Measurements from ENCODE around the gene SMARCB1. TPM values are rescaled to one million over a fixed set of nuclear protein-coding genes. Genes with fewer than 3 reads are reported as not detected.

The SMARCB1 gene
- total and polyA plus RNA-seq, 7 donors: 25.0 to 85.7 (median 43.9) TPM

GRCh38 chr22:23816156-23816976 is 29.6 kb downstream of the SMARCB1 start:
- H3K4me3 ChIP-seq: no peak overlapping the region
- H3K27ac ChIP-seq: no peak overlapping the region
- H3K27me3 ChIP-seq: no peaks in the 10 kb centered on the region
- TF ChIP-seq, protein P1, sequence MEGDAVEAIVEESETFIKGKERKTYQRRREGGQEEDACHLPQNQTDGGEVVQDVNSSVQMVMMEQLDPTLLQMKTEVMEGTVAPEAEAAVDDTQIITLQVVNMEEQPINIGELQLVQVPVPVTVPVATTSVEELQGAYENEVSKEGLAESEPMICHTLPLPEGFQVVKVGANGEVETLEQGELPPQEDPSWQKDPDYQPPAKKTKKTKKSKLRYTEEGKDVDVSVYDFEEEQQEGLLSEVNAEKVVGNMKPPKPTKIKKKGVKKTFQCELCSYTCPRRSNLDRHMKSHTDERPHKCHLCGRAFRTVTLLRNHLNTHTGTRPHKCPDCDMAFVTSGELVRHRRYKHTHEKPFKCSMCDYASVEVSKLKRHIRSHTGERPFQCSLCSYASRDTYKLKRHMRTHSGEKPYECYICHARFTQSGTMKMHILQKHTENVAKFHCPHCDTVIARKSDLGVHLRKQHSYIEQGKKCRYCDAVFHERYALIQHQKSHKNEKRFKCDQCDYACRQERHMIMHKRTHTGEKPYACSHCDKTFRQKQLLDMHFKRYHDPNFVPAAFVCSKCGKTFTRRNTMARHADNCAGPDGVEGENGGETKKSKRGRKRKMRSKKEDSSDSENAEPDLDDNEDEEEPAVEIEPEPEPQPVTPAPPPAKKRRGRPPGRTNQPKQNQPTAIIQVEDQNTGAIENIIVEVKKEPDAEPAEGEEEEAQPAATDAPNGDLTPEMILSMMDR (IDR thresholded peaks at IDR 0.05): no peak
- TF ChIP-seq POLR2A (IDR thresholded peaks at IDR 0.05) (no peak), EP300 (IDR thresholded peaks at IDR 0.05) (no peak), POLR2AphosphoS5 (IDR thresholded peaks at IDR 0.05) (no peak)
- DNase-seq: no peak
- intact Hi-C loops (cut with DNase I): no loop called here
- no peaks in the 10 kb centered on the region for H3K9me3 ChIP-seq
- H3K36me3 ChIP-seq: peaks cover 5 to 82% (median 44%) of the 10 kb centered on the region in 4 donors
- WGBS, 2 donors: 90 to 94% methylated on average over 18 of the region's 18 CpGs
- no peaks in the 10 kb centered on the region for H3K4me1 ChIP-seq

DNA sequence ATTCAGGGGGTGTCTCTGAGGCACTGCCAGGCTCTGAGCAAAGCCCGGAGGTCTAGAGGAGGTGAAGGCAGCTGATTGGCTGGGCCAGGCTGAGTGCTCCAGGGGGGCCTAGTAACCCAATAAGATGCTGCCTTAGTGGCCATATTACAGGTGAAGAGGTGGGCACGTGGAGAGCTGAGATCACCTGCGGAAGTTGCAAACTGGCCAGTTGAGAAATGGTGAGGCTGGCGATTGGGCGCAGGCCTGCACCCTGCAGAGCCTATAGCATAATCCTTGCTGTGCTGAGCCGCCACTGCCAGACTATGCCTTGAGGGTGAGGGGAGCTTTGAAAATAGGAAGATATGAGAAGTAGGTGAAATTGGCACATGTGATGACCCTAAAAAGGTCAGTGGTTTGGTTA is 30.4 kb downstream of the SMARCB1 start:
- DNase-seq: no peak
- Histone ChIP-seq H3K27me3 (no peaks in the 10 kb centered on the region), H3K36me3 (peaks cover 11 to 83% (median 49%) of the 10 kb centered on the region in 4 donors), H3K4me1 (no peaks in the 10 kb centered on the region), H3K4me3 (no peak overlapping the region), H3K27ac (no peak overlapping the region), H3K9me3 (no peaks in the 10 kb centered on the region)
- intact Hi-C loops (cut with DNase I): no loop called here
- 90 to 98% methylated on average over 6 of the region's 6 CpGs for WGBS, 2 donors
- TF ChIP-seq, protein P1 (IDR thresholded peaks at IDR 0.05): no peak
- TF ChIP-seq POLR2AphosphoS5 (IDR thresholded peaks at IDR 0.05) (no peak), POLR2A (IDR thresholded peaks at IDR 0.05) (no peak), EP300 (IDR thresholded peaks at IDR 0.05) (no peak)

DNA sequence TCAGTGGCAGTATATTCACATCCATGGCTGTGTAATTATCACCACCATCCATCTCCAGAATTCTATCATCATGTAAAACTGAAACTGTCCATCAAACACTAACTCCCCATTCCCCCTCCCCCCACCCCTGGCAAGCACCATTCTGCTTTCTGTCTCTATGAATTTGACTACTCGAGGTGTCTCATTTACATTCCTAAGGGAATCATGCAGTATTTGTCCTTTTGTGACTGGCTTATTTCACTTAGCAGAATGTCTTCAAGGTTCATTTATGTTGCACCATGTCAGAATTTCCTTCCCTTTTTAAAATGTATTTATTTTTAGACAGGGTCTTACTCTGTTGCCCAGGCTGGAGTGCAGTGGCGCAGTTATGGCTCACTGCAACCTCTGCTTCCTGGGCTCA is 31.8 kb downstream of the SMARCB1 start:
- DNase-seq: no peak
- intact Hi-C loops (cut with DNase I): no loop called here
- H3K4me1 ChIP-seq: no peaks in the 10 kb centered on the region
- H3K9me3 ChIP-seq: no peaks in the 10 kb centered on the region
- WGBS, 2 donors: 75 to 93% methylated on average over 2 of the region's 2 CpGs
- H3K27me3 ChIP-seq: no peaks in the 10 kb centered on the region
- peaks cover 17 to 89% (median 53%) of the 10 kb centered on the region in 4 donors for H3K36me3 ChIP-seq
- H3K27ac ChIP-seq: no peak overlapping the region
- H3K4me3 ChIP-seq: no peak overlapping the region
- TF ChIP-seq POLR2AphosphoS5 (IDR thresholded peaks at IDR 0.05) (no peak), POLR2A (IDR thresholded peaks at IDR 0.05) (no peak), EP300 (IDR thresholded peaks at IDR 0.05) (no peak)
- TF ChIP-seq, protein P1 (IDR thresholded peaks at IDR 0.05): no peak

DNA sequence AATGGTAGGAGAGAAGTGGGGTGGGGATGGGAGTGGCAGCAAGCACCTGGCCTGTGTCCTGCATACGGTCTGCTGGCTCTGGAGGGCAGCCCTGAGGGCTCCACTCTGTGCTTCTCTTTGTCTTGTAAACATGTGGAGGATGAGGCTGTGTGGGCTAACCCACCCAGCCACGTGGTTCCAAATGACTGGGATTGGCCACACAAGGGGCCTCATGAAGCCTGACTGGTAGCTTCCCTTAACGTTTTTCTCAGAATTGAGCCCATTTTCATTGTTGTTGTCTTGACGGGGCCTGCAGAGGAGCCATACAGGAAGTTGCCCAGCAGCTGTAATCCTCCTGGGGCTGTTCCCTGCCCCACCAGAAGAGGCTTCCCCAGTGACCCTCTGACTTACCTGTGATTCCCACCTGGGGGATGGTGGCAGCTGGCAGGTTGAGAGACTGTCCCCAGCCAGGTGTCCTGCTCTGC is 34.0 kb downstream of the SMARCB1 start:
- 22 to 27% methylated on average over 4 of the region's 4 CpGs for WGBS, 2 donors
- Histone ChIP-seq H3K27ac (no peak overlapping the region), H3K36me3 (peaks cover 39 to 100% (median 67%) of the 10 kb centered on the region in 4 donors), H3K4me1 (no peaks in the 10 kb centered on the region), H3K4me3 (no peak overlapping the region), H3K27me3 (no peaks in the 10 kb centered on the region), H3K9me3 (no peaks in the 10 kb centered on the region)
- intact Hi-C loops (cut with DNase I): no loop called here
- TF ChIP-seq POLR2A (IDR thresholded peaks at IDR 0.05) (no peak), EP300 (IDR thresholded peaks at IDR 0.05) (no peak), POLR2AphosphoS5 (IDR thresholded peaks at IDR 0.05) (no peak)
- TF ChIP-seq, protein P1 (IDR thresholded peaks at IDR 0.05): no peak
- DNase-seq: no peak

Measured in sigmoid colon (tissue), 7 donors.